K562 (cell line): Measurements from ENCODE around the gene ELAC1. TPM values are rescaled to one million over a fixed set of nuclear protein-coding genes. Genes with fewer than 3 reads are reported as not detected.

Experiments used
- ERF ChIP-seq: fragments of 450-650 bp; formaldehyde crosslinking; IDR thresholded peaks from 2 replicates; pipeline ENCODE4 v1.4.0; 2020; ENCODE audit warnings: mild to moderate bottlenecking, mixed read lengths
- NELFE ChIP-seq: IDR thresholded peaks from 2 replicates; pipeline ENCODE4 v1.6.1; 2011; ENCODE audit warnings: mild to moderate bottlenecking; ENCODE audit not compliant: insufficient read depth, insufficient read length
- RB1 ChIP-seq: fragments of 450-650 bp; IDR thresholded peaks from 2 replicates; pipeline ENCODE4 v1.6.1; 2017; ENCODE audit warnings: low read depth, mild to moderate bottlenecking
- RBBP5 ChIP-seq: fragments of 200-600 bp; sonication (generic); IDR thresholded peaks from 2 replicates; pipeline ENCODE4 v1.6.1; 2012; ENCODE audit warnings: borderline replicate concordance, mild to moderate bottlenecking, low read length, control low read depth, inconsistent platforms; ENCODE audit not compliant: insufficient read depth, poor library complexity, severe bottlenecking
- TAF7 ChIP-seq: fragments of 450-650 bp; IDR thresholded peaks from 2 replicates; pipeline ENCODE4 v1.6.1; 2016; ENCODE audit warnings: missing genetic modification characterization, missing compliant biosample characterization
- TCF3 ChIP-seq: sonication (generic); formaldehyde crosslinking; IDR thresholded peaks from 2 replicates; pipeline ENCODE4 v1.4.0; 2020; ENCODE audit warnings: mild to moderate bottlenecking, missing genetic modification reagents
- XRCC4 ChIP-seq: IDR thresholded peaks from one replicate; pipeline ENCODE4 v1.6.1; 2011; ENCODE audit not compliant: insufficient read depth, insufficient read length; ENCODE audit errors: extremely low read depth
- ZNF707 ChIP-seq: fragments of 250-450 bp; sonication (Bioruptor Pico); conservative IDR thresholded peaks from 2 replicates; pipeline ENCODE4 v1.8.0; 2022; ENCODE audit warnings: inconsistent platforms, mild to moderate bottlenecking, moderate library complexity
- polyA plus RNA-seq, 8 experiments: library from polyadenylated mRNA; depleted of rRNA in 4 of 8; stranded (reverse) in 5 of 8; unstranded in 3 of 8; fragments of >200 nt; fragmentation: Nextera tagmentation in 2 of 8; fragmentation: Illumina TruSeq in 1 of 8; extraction: Ambion mirVana in 2 of 8; extraction: Trizol in 1 of 8; gene quantifications; 2 replicates each; pipeline versions ENCODE4 v1.2.1 to v1.2.3, GENCODE V29; 2011 to 2014; ENCODE audit warnings: inconsistent platforms in 1 of 8, missing spikeins in 1 of 8
- total RNA-seq, 7 experiments: library from RNA; depleted of rRNA in 6 of 7; stranded (reverse); fragments of >200 nt in 6 of 7; fragmentation: Illumina TruSeq in 2 of 7; extraction: Trizol in 2 of 7; gene quantifications; 2 replicates each; pipeline versions ENCODE4 v1.2.1 to v1.2.3, GENCODE V29; 2011 to 2021; ENCODE audit warnings: low replicate concordance in 1 of 7
- TF ChIP-seq, protein P1 (sequence below), 2 experiments: fragments of 200-800 bp in 1 of 2; sonication (Bioruptor generic) in 1 of 2; sonication (generic) in 1 of 2; formaldehyde crosslinking in 1 of 2; IDR thresholded peaks in 1 of 2; conservative IDR thresholded peaks in 1 of 2; 2 replicates each; pipeline versions ENCODE4 v1.5.0 to v1.6.1; 2016 to 2020; ENCODE audit warnings: missing compliant biosample characterization in 1 of 2, missing genetic modification characterization in 1 of 2, missing genetic modification reagents in 1 of 2

ELAC1 gene
- total and polyA plus RNA-seq, 9 of the 15 experiments (the other 6 are each of a cell fraction or from before 2014, with no cell fraction given), result 3.7 to 7.7 (median 4.9) TPM

DNA sequence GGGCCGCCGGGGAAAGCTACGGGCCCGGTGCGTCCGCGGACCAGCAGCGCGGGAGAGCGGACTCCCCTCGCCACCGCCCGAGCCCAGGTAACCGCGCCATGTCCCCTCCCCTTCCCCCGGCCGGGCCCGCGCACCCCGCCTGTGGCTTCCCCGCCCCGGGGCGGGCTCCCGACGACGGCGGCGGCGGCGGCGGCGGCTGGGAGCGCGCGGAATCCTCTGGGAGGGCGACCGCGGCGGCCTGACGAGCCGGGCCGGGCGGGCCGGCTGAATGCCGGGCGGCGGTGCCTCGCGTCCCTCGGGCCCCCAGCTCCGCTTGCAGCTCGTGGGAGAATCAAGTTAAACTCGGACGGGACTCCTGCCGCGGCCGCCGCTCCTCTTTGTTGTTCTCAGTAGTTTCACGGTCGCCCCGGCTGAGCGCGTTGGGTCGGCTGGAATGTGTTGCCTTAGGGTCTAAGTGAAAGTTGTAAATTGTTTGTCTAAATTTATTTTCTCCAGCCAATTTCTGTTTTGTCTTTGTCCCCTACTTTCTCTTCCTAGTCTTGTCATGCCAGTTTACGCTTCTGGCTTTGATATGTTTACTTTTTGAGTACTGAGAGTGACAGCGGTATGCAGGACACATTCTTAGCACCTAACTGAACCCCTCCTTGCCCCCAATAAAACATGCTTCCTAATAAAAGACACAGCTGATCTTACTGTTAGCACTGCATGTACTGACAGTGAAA lies 62.9 kb downstream of the ELAC1 start (continued):
- TF ChIP-seq, protein P1, sequence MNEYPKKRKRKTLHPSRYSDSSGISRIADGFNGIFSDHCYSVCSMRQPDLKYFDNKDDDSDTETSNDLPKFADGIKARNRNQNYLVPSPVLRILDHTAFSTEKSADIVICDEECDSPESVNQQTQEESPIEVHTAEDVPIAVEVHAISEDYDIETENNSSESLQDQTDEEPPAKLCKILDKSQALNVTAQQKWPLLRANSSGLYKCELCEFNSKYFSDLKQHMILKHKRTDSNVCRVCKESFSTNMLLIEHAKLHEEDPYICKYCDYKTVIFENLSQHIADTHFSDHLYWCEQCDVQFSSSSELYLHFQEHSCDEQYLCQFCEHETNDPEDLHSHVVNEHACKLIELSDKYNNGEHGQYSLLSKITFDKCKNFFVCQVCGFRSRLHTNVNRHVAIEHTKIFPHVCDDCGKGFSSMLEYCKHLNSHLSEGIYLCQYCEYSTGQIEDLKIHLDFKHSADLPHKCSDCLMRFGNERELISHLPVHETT (CRISPR knock-in tag; conservative IDR thresholded peaks at IDR 0.05 in 1 of 2, IDR thresholded peaks at IDR 0.05 in 1 of 2), result peak in 1 of 2 experiments; percentile 62; a peak in 1 of 4 replicates
- TF ChIP-seq TAF7 (tag), result no peak
- 0 out of 2 replicates have a peak, but pooled peaks have one; percentile 5 for TF ChIP-seq ERF (CRISPR knock-in tag)
- no peak for TF ChIP-seq NELFE
- TF ChIP-seq RBBP5, result peak; percentile 58
- TF ChIP-seq TCF3 (CRISPR knock-in tag), result no peak
- TF ChIP-seq ZNF707 (CRISPR knock-in tag), result no peak
- no peak for TF ChIP-seq XRCC4
- 0 out of 2 replicates have a peak, but pooled peaks have one; percentile 60 for TF ChIP-seq RB1
